Tibial nerve (tissue), 3 donors: ENCODE data around the gene CIAPIN1.

Experiments used
- POLR2A ChIP-seq, 2 donors: fragments of 450-650 bp; IDR thresholded peaks; one replicate each; pipeline ENCODE4 v1.6.1; 2017; ENCODE audit warnings: antibody characterized with exemption in 2 of 2, mild to moderate bottlenecking in 2 of 2, moderate library complexity in 2 of 2
- TF ChIP-seq, protein P1 (sequence below), 5 experiments: fragments of 200-600 bp in 3 of 5; fragments of 450-650 bp in 2 of 5; sonication (generic) in 3 of 5; IDR thresholded peaks; one replicate each; pipeline ENCODE4 v1.5.1; 2016 to 2019; ENCODE audit warnings: antibody characterized with exemption in 5 of 5, mild to moderate bottlenecking in 3 of 5, moderate library complexity in 2 of 5

DNA sequence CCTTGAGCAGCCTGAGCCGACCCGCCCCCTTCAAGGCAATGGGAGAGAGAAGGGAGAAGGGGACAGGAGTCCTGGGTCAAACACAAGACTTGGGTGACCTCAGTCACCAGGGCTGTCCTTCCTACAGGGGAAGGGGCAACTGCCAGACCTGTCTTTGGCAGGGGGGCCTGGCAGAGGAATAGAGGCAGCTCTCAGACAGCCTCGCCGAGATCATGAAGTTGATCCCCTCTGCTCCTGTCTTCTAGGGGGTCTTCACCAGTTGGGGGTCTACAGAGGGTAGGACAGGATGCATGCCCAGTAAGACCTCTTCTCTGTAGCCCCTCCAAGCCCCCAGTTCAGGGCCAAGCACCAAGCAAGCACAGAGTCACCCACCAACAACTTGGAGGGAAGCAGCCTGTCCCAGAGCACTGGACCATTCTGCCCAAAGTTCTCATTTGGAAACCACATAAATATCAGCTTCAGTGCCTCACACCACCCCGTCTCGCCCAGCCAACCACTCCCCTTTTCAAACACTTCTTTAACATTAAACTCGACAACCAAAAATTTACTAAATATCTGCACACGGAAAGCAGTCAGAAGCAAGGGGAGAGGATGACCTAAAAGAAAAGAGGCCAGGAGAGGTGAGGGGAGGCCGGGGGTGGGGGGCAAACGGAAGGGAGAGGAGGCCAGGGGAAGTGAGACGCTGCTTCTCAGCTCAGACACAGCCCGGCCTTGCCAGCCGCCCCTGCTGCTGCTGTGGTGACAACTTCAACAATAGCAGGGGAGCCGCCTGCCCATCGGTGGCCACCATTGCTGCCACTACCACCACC, 31.4 kb upstream of the CIAPIN1 start:
- TF ChIP-seq, protein P1, sequence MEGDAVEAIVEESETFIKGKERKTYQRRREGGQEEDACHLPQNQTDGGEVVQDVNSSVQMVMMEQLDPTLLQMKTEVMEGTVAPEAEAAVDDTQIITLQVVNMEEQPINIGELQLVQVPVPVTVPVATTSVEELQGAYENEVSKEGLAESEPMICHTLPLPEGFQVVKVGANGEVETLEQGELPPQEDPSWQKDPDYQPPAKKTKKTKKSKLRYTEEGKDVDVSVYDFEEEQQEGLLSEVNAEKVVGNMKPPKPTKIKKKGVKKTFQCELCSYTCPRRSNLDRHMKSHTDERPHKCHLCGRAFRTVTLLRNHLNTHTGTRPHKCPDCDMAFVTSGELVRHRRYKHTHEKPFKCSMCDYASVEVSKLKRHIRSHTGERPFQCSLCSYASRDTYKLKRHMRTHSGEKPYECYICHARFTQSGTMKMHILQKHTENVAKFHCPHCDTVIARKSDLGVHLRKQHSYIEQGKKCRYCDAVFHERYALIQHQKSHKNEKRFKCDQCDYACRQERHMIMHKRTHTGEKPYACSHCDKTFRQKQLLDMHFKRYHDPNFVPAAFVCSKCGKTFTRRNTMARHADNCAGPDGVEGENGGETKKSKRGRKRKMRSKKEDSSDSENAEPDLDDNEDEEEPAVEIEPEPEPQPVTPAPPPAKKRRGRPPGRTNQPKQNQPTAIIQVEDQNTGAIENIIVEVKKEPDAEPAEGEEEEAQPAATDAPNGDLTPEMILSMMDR (IDR thresholded peaks at IDR 0.05), result no peak
- no peak for TF ChIP-seq POLR2A (IDR thresholded peaks at IDR 0.05)
